ENCODE measurements around the gene HRAS. TPM values are rescaled to one million over a fixed set of nuclear protein-coding genes. Genes with fewer than 3 reads are reported as not detected.
A peak's percentile ranks its signal among the peaks of the same experiment; 100 is the strongest.

The HRAS gene
- total and polyA plus RNA-seq, 2 of the 13 experiments (the other 11 are each of a cell fraction or from before 2014, with no cell fraction given) = 32.9 to 50.0 TPM

- TF ChIP-seq, protein P1, sequence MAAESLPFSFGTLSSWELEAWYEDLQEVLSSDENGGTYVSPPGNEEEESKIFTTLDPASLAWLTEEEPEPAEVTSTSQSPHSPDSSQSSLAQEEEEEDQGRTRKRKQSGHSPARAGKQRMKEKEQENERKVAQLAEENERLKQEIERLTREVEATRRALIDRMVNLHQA (CRISPR knock-in tag; IDR thresholded peaks at IDR 0.05) = no peak
- TF ChIP-seq, protein P2, sequence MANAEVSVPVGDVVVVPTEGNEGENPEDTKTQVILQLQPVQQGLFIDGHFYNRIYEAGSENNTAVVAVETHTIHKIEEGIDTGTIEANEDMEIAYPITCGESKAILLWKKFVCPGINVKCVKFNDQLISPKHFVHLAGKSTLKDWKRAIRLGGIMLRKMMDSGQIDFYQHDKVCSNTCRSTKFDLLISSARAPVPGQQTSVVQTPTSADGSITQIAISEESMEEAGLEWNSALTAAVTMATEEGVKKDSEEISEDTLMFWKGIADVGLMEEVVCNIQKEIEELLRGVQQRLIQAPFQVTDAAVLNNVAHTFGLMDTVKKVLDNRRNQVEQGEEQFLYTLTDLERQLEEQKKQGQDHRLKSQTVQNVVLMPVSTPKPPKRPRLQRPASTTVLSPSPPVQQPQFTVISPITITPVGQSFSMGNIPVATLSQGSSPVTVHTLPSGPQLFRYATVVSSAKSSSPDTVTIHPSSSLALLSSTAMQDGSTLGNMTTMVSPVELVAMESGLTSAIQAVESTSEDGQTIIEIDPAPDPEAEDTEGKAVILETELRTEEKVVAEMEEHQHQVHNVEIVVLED (CRISPR knock-in tag; IDR thresholded peaks at IDR 0.05; ENCODE audit: borderline replicate concordance) = peak; percentile 83
- TF ChIP-seq HNF4G (IDR thresholded peaks at IDR 0.05; ENCODE audit: borderline replicate concordance, low read depth, low read length) (no peak), HNF4G (CRISPR knock-in tag; IDR thresholded peaks at IDR 0.05; ENCODE audit: borderline replicate concordance, low read depth) (peak; percentile 36; the same call in 1 of the 2 replicates), ERF (CRISPR knock-in tag; IDR thresholded peaks at IDR 0.05) (peak; percentile 75), ARNTL (CRISPR knock-in tag; IDR thresholded peaks at IDR 0.05) (peak; percentile 64; the same call in 1 of the 2 replicates), ZFP37 (CRISPR knock-in tag; IDR thresholded peaks at IDR 0.05; ENCODE audit: borderline replicate concordance) (no peak), CHD4 (IDR thresholded peaks at IDR 0.05; ENCODE audit: borderline replicate concordance, low read length) (no peak), SUZ12 (IDR thresholded peaks at IDR 0.05; ENCODE audit: low read depth, low read length) (no peak), KLF9 (CRISPR knock-in tag; IDR thresholded peaks at IDR 0.05; ENCODE audit: low read depth) (no peak), ZNF607 (CRISPR knock-in tag; IDR thresholded peaks at IDR 0.05; ENCODE audit: borderline replicate concordance) (peak; percentile 40; the same call in 1 of the 2 replicates), FOXP1 (IDR thresholded peaks at IDR 0.05) (no peak), FOXP1 (CRISPR knock-in tag; IDR thresholded peaks at IDR 0.05) (no peak), ZMYM2 (CRISPR knock-in tag; IDR thresholded peaks at IDR 0.05) (no peak), SMAD3 (CRISPR knock-in tag; IDR thresholded peaks at IDR 0.05) (no peak), ZBTB34 (CRISPR knock-in tag; IDR thresholded peaks at IDR 0.05) (no peak)
- TF ChIP-seq, protein P3, sequence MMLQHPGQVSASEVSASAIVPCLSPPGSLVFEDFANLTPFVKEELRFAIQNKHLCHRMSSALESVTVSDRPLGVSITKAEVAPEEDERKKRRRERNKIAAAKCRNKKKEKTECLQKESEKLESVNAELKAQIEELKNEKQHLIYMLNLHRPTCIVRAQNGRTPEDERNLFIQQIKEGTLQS (CRISPR knock-in tag; IDR thresholded peaks at IDR 0.05) = peak; percentile 9; the same call in 1 of the 2 replicates
- TF ChIP-seq, protein P4, sequence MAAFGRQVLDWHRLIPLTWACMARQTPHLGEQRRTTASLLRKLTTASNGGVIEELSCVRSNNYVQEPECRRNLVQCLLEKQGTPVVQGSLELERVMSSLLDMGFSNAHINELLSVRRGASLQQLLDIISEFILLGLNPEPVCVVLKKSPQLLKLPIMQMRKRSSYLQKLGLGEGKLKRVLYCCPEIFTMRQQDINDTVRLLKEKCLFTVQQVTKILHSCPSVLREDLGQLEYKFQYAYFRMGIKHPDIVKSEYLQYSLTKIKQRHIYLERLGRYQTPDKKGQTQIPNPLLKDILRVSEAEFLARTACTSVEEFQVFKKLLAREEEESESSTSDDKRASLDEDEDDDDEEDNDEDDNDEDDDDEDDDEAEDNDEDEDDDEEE (CRISPR knock-in tag; IDR thresholded peaks at IDR 0.05) = peak; percentile 92
- TF ChIP-seq, protein P5, sequence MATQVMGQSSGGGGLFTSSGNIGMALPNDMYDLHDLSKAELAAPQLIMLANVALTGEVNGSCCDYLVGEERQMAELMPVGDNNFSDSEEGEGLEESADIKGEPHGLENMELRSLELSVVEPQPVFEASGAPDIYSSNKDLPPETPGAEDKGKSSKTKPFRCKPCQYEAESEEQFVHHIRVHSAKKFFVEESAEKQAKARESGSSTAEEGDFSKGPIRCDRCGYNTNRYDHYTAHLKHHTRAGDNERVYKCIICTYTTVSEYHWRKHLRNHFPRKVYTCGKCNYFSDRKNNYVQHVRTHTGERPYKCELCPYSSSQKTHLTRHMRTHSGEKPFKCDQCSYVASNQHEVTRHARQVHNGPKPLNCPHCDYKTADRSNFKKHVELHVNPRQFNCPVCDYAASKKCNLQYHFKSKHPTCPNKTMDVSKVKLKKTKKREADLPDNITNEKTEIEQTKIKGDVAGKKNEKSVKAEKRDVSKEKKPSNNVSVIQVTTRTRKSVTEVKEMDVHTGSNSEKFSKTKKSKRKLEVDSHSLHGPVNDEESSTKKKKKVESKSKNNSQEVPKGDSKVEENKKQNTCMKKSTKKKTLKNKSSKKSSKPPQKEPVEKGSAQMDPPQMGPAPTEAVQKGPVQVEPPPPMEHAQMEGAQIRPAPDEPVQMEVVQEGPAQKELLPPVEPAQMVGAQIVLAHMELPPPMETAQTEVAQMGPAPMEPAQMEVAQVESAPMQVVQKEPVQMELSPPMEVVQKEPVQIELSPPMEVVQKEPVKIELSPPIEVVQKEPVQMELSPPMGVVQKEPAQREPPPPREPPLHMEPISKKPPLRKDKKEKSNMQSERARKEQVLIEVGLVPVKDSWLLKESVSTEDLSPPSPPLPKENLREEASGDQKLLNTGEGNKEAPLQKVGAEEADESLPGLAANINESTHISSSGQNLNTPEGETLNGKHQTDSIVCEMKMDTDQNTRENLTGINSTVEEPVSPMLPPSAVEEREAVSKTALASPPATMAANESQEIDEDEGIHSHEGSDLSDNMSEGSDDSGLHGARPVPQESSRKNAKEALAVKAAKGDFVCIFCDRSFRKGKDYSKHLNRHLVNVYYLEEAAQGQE (IDR thresholded peaks at IDR 0.05; ENCODE audit: borderline replicate concordance in 1 of 2, low read depth in 1 of 2, low read length in 2 of 2) = no peak
- TF ChIP-seq, protein P6, sequence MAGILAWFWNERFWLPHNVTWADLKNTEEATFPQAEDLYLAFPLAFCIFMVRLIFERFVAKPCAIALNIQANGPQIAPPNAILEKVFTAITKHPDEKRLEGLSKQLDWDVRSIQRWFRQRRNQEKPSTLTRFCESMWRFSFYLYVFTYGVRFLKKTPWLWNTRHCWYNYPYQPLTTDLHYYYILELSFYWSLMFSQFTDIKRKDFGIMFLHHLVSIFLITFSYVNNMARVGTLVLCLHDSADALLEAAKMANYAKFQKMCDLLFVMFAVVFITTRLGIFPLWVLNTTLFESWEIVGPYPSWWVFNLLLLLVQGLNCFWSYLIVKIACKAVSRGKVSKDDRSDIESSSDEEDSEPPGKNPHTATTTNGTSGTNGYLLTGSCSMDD (CRISPR knock-in tag; IDR thresholded peaks at IDR 0.05) = no peak
Observed at GRCh38 chr11:535519-536454, at the start of gene HRAS (continued).
